Renal cortical epithelial cell (primary cell): ENCODE measurements around the gene SH3BGR. TPM values are rescaled to one million over a fixed set of nuclear protein-coding genes. Genes with fewer than 3 reads are reported as not detected.
A peak's percentile ranks its signal among the peaks of the same experiment; 100 is the strongest.

Experiments used
- DNase-seq: peaks from one replicate; pipeline ENCODE4 v3.0.0-alpha.2; 2011; ENCODE audit warnings: low read depth
- total RNA-seq: library from RNA; depleted of rRNA; stranded (reverse); fragments of >200 nt; gene quantifications from 2 replicates; pipeline ENCODE4 v1.2.3, GENCODE V29; 2014

The SH3BGR gene
- total RNA-seq, 1 donor from 2014 or later, result 2.1 TPM

GRCh38 chr21:39546522-39546921 is 94.8 kb downstream of the SH3BGR start:
- DNase-seq, result no peak

GRCh38 chr21:39552856-39553255 is 101.1 kb downstream of the SH3BGR start:
- no peak for DNase-seq

GRCh38 chr21:39553331-39553730 is 101.6 kb downstream of the SH3BGR start:
- DNase-seq, result no peak

- peak; percentile 44 for DNase-seq
Measured at GRCh38 chr21:39555911-39556590, 104.3 kb downstream of the SH3BGR start.

- DNase-seq, result peak; percentile 39
Measured at GRCh38 chr21:39559511-39559910, 107.7 kb downstream of the SH3BGR start.

GRCh38 chr21:39561140-39561539 is 109.4 kb downstream of the SH3BGR start:
- DNase-seq, result no peak

GRCh38 chr21:39562791-39563770 is 111.3 kb downstream of the SH3BGR start:
- peak; percentile 7 for DNase-seq

- peak; percentile 59 for DNase-seq
Measured at GRCh38 chr21:39564200-39564599, 112.4 kb downstream of the SH3BGR start.

Other genes with a start within 250 kb of the SH3BGR start
- gene BRWD1, start 138.3 kb upstream of the SH3BGR start, total RNA-seq, result 40.5 and 81.4 TPM in 2 replicates
- gene HMGN1, start 102.9 kb upstream of the SH3BGR start, total RNA-seq, result 258 and 396 TPM in 2 replicates
- 3.1 and 3.6 TPM in 2 replicates for gene LCA5L, start 6.2 kb upstream of the SH3BGR start, total RNA-seq
- gene B3GALT5, start 161.0 kb downstream of the SH3BGR start, total RNA-seq, result 2.3 and 8.7 TPM in 2 replicates